HFFc6 (cell line): Measurements from ENCODE around the gene CIDEB. TPM values are rescaled to one million over a fixed set of nuclear protein-coding genes. Genes with fewer than 3 reads are reported as not detected.
A peak's percentile ranks its signal among the peaks of the same experiment; 100 is the strongest.
"Not testable (repeated sequence)": the region's sequence is repeated elsewhere in the genome, so short reads cannot be mapped to it uniquely, and the experiment has no call there.

Experiments used
- DNase-seq: peaks from one replicate; pipeline ENCODE4 v3.0.0-alpha.2; 2018
- H3K27ac Mint-ChIP-seq: 2 replicates; pipeline ENCODE4 v1.8.0; 2020; ENCODE audit warnings: mild to moderate bottlenecking, mixed read lengths
- H3K27me3 Mint-ChIP-seq: 2 replicates; pipeline ENCODE4 v1.8.0; 2021; ENCODE audit warnings: mild to moderate bottlenecking, moderate library complexity, mixed read lengths; ENCODE audit not compliant: insufficient read depth
- H3K36me3 Mint-ChIP-seq: 2 replicates; pipeline ENCODE4 v1.8.0; 2021; ENCODE audit warnings: low read depth, mixed read lengths
- H3K4me1 Mint-ChIP-seq: 2 replicates; pipeline ENCODE4 v1.8.0; 2020; ENCODE audit warnings: low read depth, mixed read lengths
- H3K4me3 Mint-ChIP-seq: 2 replicates; pipeline ENCODE4 v1.8.0; 2020; ENCODE audit warnings: mild to moderate bottlenecking, moderate library complexity, mixed read lengths
- H3K9me3 Mint-ChIP-seq: 2 replicates; pipeline ENCODE4 v1.8.0; 2020; ENCODE audit warnings: mild to moderate bottlenecking, mixed read lengths
- CTCF ChIP-seq: fragments of 200-600 bp; sonication (generic); IDR thresholded peaks from 2 replicates; pipeline ENCODE4 v1.5.0; 2021; ENCODE audit warnings: antibody characterized with exemption, mild to moderate bottlenecking
- long read RNA-seq: library from polyadenylated mRNA; unstranded; transcript quantifications from one replicate; pipeline ENCODE4 v2.0.0, GENCODE V29; 2019
- total RNA-seq, 6 experiments: library from RNA; stranded (reverse); fragmentation: NEBNext Ultra II Directional; extraction: Animal tissue kit (Norgen Biotek cat#: 25700); gene quantifications; 2 replicates in 1 of 6; 3 replicates in 5 of 6; pipeline ENCODE4 v1.2.3, GENCODE V29; 2021

CIDEB gene
- under 1 TPM in 5 of 6 experiments, not detected in 1; 0.17 to 0.40 (median 0.20) TPM for total RNA-seq
- long read RNA-seq: 0 reads

- H3K36me3 Mint-ChIP-seq: peaks cover 29% of the 10 kb centered on the region
- peak; percentile 47 for DNase-seq
- H3K4me1 Mint-ChIP-seq: peaks cover 23% of the 10 kb centered on the region
- H3K4me3 Mint-ChIP-seq: no peak within 1 kb of the TSS
- peaks cover 3% of the 10 kb centered on the region; the same call in 1 of the 2 replicates for H3K27me3 Mint-ChIP-seq
- H3K9me3 Mint-ChIP-seq: no peaks in the 10 kb centered on the region
- no peak within 1 kb of the TSS; the same call in 1 of the 2 replicates for H3K27ac Mint-ChIP-seq
- TF ChIP-seq CTCF: peak; percentile 95
These were observed at the start of gene CIDEB for GRCh38 chr14:24307575-24308341. Gene CIDEB (minus strand): TSS chr14:24307977. CDS start chr14:24307858, 119 bp downstream.

- Mint-ChIP-seq H3K4me1 (peaks cover 41% of the 10 kb centered on the region), H3K9me3 (no peaks in the 10 kb centered on the region), H3K27me3 (peaks cover 4% of the 10 kb centered on the region), H3K36me3 (no peaks in the 10 kb centered on the region), H3K27ac (no peak overlapping the region), H3K4me3 (no peak overlapping the region)
- TF ChIP-seq CTCF: no peak
- DNase-seq: no peak
These were observed 48.4 kb upstream of the CIDEB start for GRCh38 chr14:24356208-24356607.

- Mint-ChIP-seq H3K27me3 (peaks cover 5% of the 10 kb centered on the region), H3K4me1 (peaks cover 37% of the 10 kb centered on the region), H3K4me3 (no peak overlapping the region), H3K36me3 (no peaks in the 10 kb centered on the region), H3K27ac (no peak overlapping the region), H3K9me3 (no peaks in the 10 kb centered on the region)
- DNase-seq: no peak
- no peak for TF ChIP-seq CTCF
These were observed 47.2 kb upstream of the CIDEB start for GRCh38 chr14:24355009-24355408.

GRCh38 chr14:24354482-24354825 lies 46.7 kb upstream of the CIDEB start:
- Mint-ChIP-seq H3K4me3 (peak overlapping the region; percentile 15; the same call in 1 of the 2 replicates), H3K4me1 (peaks cover 43% of the 10 kb centered on the region), H3K27ac (peak overlapping the region; percentile 55)
- not testable (repeated sequence) for DNase-seq, H3K9me3 Mint-ChIP-seq, H3K36me3 Mint-ChIP-seq, H3K27me3 Mint-ChIP-seq

- H3K36me3 Mint-ChIP-seq: no peaks in the 10 kb centered on the region
- peaks cover 43% of the 10 kb centered on the region for H3K4me1 Mint-ChIP-seq
- peak overlapping the region; percentile 55 for H3K27ac Mint-ChIP-seq
- peaks cover 12% of the 10 kb centered on the region for H3K27me3 Mint-ChIP-seq
- H3K4me3 Mint-ChIP-seq: peak overlapping the region; percentile 15; the same call in 1 of the 2 replicates
- TF ChIP-seq CTCF: no peak
- no peaks in the 10 kb centered on the region for H3K9me3 Mint-ChIP-seq
- DNase-seq: peak; percentile 56
These were observed 46.0 kb upstream of the CIDEB start for GRCh38 chr14:24353559-24354481.
